Measurements from ENCODE around the gene RPTOR. TPM values are rescaled to one million over a fixed set of nuclear protein-coding genes. Genes with fewer than 3 reads are reported as not detected.

Gene RPTOR
- total RNA-seq, 6 experiments from 2014 or later = 34.4 to 39.2 (median 35.5) TPM

GRCh38 chr17:80827646-80828643, 283.3 kb downstream of the RPTOR start:
- peaks cover 23% of the 10 kb centered on the region for H3K36me3 Mint-ChIP-seq (ENCODE audit: low read depth)
- no peaks in the 10 kb centered on the region; the same call in 1 of the 2 replicates for H3K9me3 Mint-ChIP-seq
- peaks cover 6% of the 10 kb centered on the region for H3K27me3 Mint-ChIP-seq (ENCODE audit: insufficient read depth)
- peaks cover 33% of the 10 kb centered on the region for H3K4me1 Mint-ChIP-seq (ENCODE audit: low read depth)
- H3K4me3 Mint-ChIP-seq = no peak overlapping the region
- H3K27ac Mint-ChIP-seq = peak overlapping the region; percentile 90
- no peak for TF ChIP-seq CTCF (IDR thresholded peaks at IDR 0.05)
- DNase-seq = no peak

- Mint-ChIP-seq H3K4me3 (no peak overlapping the region), H3K27me3 (ENCODE audit: insufficient read depth) (peaks cover 5% of the 10 kb centered on the region), H3K9me3 (no peaks in the 10 kb centered on the region; the same call in 1 of the 2 replicates), H3K27ac (no peak overlapping the region), H3K4me1 (ENCODE audit: low read depth) (peaks cover 45% of the 10 kb centered on the region), H3K36me3 (ENCODE audit: low read depth) (peaks cover 21% of the 10 kb centered on the region)
- DNase-seq = no peak
- no peak for TF ChIP-seq CTCF (IDR thresholded peaks at IDR 0.05)
Measured at GRCh38 chr17:80829166-80829813, 284.7 kb downstream of the RPTOR start.

DNA sequence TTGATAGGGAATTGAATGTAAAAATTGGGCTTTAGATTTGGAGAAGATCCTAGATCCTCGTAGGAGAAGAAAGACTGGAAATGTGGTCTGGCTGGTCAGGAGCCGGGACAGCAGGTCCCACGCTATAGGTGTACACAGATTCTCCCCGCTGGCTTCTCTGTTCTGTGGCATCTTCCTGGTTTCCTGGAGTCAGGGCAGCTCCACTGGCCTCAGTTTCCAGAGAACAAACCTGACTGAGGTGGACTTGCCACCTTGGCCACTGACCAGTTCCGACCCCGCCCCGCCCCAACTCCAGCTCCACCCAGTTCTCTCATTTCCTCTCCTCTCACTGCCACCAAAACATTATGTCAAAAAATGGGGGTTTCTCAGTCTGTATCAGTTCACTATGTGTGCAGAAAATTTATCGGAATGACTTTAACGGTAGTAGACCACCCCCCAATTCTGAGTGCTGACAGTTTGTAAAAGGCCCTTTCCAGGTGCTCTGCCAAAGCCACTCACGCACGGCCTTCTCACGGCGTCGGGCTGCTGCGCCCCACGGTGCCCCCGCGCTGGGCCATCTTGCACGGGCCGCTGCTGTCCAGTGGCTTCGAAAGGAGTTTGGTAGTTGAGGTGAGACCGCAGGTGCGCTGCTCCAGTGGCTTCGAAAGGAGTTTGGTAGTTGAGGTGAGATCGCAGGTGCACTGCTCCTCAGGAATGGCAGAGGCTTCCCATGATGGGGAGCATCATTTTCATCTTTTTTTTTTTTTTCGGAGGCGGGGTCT, 285.6 kb downstream of the RPTOR start:
- TF ChIP-seq CTCF (IDR thresholded peaks at IDR 0.05) = no peak
- no peaks in the 10 kb centered on the region; the same call in 1 of the 2 replicates for H3K9me3 Mint-ChIP-seq
- H3K27ac Mint-ChIP-seq = no peak overlapping the region
- DNase-seq = no peak
- peaks cover 5% of the 10 kb centered on the region for H3K27me3 Mint-ChIP-seq (ENCODE audit: insufficient read depth)
- H3K36me3 Mint-ChIP-seq (ENCODE audit: low read depth) = peaks cover 24% of the 10 kb centered on the region
- H3K4me3 Mint-ChIP-seq = no peak overlapping the region
- peaks cover 54% of the 10 kb centered on the region for H3K4me1 Mint-ChIP-seq (ENCODE audit: low read depth)

- Mint-ChIP-seq H3K4me3 (no peak overlapping the region), H3K9me3 (no peaks in the 10 kb centered on the region; the same call in 1 of the 2 replicates), H3K27ac (peak overlapping the region; percentile 100), H3K36me3 (ENCODE audit: low read depth) (peaks cover 30% of the 10 kb centered on the region), H3K27me3 (ENCODE audit: insufficient read depth) (peaks cover 5% of the 10 kb centered on the region), H3K4me1 (ENCODE audit: low read depth) (peaks cover 59% of the 10 kb centered on the region)
- no peak for TF ChIP-seq CTCF (IDR thresholded peaks at IDR 0.05)
- no peak for DNase-seq
Measured at GRCh38 chr17:80831491-80831890, 286.9 kb downstream of the RPTOR start.

DNA sequence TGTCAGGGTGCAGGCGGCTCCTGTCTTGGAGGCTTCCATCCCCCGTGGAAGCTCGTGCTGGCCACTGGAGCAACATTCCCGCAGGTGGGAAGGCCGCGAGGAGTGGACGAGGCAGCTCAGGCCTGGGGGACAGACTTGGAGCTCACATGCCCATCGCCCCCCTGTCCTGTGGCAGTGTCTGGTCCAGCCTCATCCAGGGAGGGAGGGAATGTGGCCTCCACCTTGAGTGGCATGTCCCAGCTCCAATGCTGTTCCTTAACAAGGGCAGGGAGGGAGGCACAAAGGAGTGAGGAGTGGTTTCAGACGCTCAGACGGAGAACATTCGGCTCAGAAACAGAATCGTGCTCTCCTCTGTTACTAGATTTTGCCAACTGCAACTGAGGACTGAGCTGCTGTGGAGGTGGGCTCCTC, 287.6 kb downstream of the RPTOR start:
- TF ChIP-seq CTCF (IDR thresholded peaks at IDR 0.05) = no peak
- Mint-ChIP-seq H3K9me3 (no peaks in the 10 kb centered on the region; the same call in 1 of the 2 replicates), H3K4me1 (ENCODE audit: low read depth) (peaks cover 51% of the 10 kb centered on the region), H3K36me3 (ENCODE audit: low read depth) (peaks cover 30% of the 10 kb centered on the region), H3K4me3 (peak overlapping the region; percentile 94), H3K27me3 (ENCODE audit: insufficient read depth) (peaks cover 5% of the 10 kb centered on the region), H3K27ac (peak overlapping the region; percentile 100)
- DNase-seq = peak; percentile 88

All from HFFc6 (cell line).